Loucy (cell line): ENCODE results near the gene MARK4.

Experiments
- H2AFZ ChIP-seq: fragments of 200-600 bp; sonication (generic); 2 replicates; pipeline ENCODE4 v1.6.0; 2016; ENCODE audit warnings: antibody characterized with exemption, mild to moderate bottlenecking, low read length, moderate library complexity
- H3F3A ChIP-seq: fragments of 200-600 bp; 2 replicates; pipeline ENCODE4 v1.6.0; 2016; ENCODE audit warnings: antibody characterized with exemption, low read depth, mild to moderate bottlenecking
- H3K27me3 ChIP-seq: fragments of 200-600 bp; sonication (generic); 2 replicates; pipeline ENCODE4 v1.6.1; 2014; ENCODE audit warnings: low read length, mild to moderate bottlenecking; ENCODE audit not compliant: insufficient read depth, poor library complexity, severe bottlenecking
- H3K36me3 ChIP-seq: fragments of 200-600 bp; sonication (generic); 2 replicates; pipeline ENCODE4 v1.6.1; 2016; ENCODE audit warnings: low read length; ENCODE audit not compliant: insufficient read depth
- H3K4me1 ChIP-seq: fragments of 200-600 bp; sonication (generic); 2 replicates; pipeline ENCODE4 v1.5.1; 2014; ENCODE audit warnings: low read length, mild to moderate bottlenecking; ENCODE audit not compliant: insufficient read depth, poor library complexity, severe bottlenecking
- H3K4me2 ChIP-seq: fragments of 200-600 bp; sonication (generic); 2 replicates; pipeline ENCODE4 v1.6.0; 2014; ENCODE audit warnings: antibody characterized with exemption, low read length, low read depth, mild to moderate bottlenecking; ENCODE audit not compliant: poor library complexity, severe bottlenecking
- H3K4me3 ChIP-seq: fragments of 200-600 bp; sonication (generic); 2 replicates; pipeline ENCODE4 v1.5.1; 2014; ENCODE audit warnings: low read length, mild to moderate bottlenecking, mixed read lengths; ENCODE audit not compliant: poor library complexity, severe bottlenecking
- H3K79me2 ChIP-seq: fragments of 200-600 bp; sonication (generic); 2 replicates; pipeline ENCODE4 v1.6.1; 2014; ENCODE audit warnings: low read length; ENCODE audit not compliant: insufficient read depth
- H3K9ac ChIP-seq: fragments of 200-600 bp; sonication (generic); 2 replicates; pipeline ENCODE4 v1.6.0; 2014; ENCODE audit warnings: mild to moderate bottlenecking, low read depth, low read length, moderate library complexity; ENCODE audit not compliant: poor library complexity, severe bottlenecking
- H3K9me2 ChIP-seq: fragments of 200-600 bp; sonication (generic); replicated peaks from 2 replicates; pipeline ENCODE4 v1.6.1; 2016; ENCODE audit warnings: low read depth, low read length, mixed read lengths
- H3K9me3 ChIP-seq: fragments of 200-600 bp; sonication (generic); 2 replicates; pipeline ENCODE4 v1.6.1; 2014; ENCODE audit warnings: mild to moderate bottlenecking, antibody characterized with exemption, low read length, low read depth; ENCODE audit not compliant: insufficient read depth
- H4K20me1 ChIP-seq: fragments of 200-600 bp; sonication (generic); 2 replicates; pipeline ENCODE4 v1.6.0; 2014; ENCODE audit warnings: antibody characterized with exemption, low read length, mild to moderate bottlenecking; ENCODE audit not compliant: insufficient read depth, poor library complexity, severe bottlenecking
- CTCF ChIP-seq: fragments of 200-600 bp; sonication (generic); conservative IDR thresholded peaks from 2 replicates; pipeline ENCODE4 v1.5.1; 2014; ENCODE audit warnings: mild to moderate bottlenecking, antibody characterized with exemption, low read length
- EZH2phosphoT487 ChIP-seq: fragments of 200-600 bp; IDR thresholded peaks from 2 replicates; pipeline ENCODE4 v1.6.1; 2018; ENCODE audit warnings: antibody characterized with exemption, mild to moderate bottlenecking, moderate library complexity, borderline replicate concordance

Gene MARK4

DNA sequence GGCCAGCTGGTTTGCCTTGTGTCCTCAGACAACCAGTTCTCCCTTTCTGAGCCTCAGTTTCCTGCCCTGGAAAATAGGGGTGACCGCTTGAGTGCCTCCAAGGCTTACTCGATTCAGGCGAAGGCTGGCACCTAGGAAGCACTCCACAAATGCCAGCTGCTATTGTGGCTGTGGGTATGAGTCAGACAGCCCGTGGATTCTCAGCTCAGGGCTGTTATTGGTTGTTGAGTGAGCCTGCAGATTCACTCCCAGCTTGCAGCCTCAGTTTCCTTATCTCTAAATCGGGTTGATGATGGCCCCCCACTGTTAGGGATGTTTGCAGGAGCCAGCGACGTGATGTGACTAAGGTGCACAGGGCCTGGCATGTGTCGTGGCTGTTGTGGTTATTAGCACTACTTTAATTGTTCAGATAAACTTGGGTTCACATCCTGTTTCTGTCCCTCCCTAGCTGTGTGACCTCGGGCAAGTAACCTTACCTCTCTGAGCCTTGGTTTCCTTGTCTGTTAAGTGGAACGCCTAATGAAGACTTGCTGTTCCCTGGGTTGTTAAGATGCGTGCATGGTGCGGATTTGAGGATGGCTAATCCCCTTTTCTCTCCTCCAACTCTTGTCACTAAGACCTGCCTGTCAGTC lies 2.4 kb downstream of the MARK4 start:
- Histone ChIP-seq H3K9me2 (no peaks in the 10 kb centered on the region), H3K4me2 (peak overlapping the region; percentile 96), H3K4me1 (peaks cover 47% of the 10 kb centered on the region), H3K9me3 (no peaks in the 10 kb centered on the region), H3F3A (no peaks in the 10 kb centered on the region), H3K9ac (peak overlapping the region; percentile 92), H3K36me3 (no peaks in the 10 kb centered on the region), H3K27me3 (peaks cover 4% of the 10 kb centered on the region), H3K4me3 (peak overlapping the region; percentile 99), H4K20me1 (peaks cover 48% of the 10 kb centered on the region), H2AFZ (no peak overlapping the region), H3K79me2 (peaks cover 59% of the 10 kb centered on the region)
- no peak for TF ChIP-seq CTCF
- TF ChIP-seq EZH2phosphoT487 = no peak

DNA sequence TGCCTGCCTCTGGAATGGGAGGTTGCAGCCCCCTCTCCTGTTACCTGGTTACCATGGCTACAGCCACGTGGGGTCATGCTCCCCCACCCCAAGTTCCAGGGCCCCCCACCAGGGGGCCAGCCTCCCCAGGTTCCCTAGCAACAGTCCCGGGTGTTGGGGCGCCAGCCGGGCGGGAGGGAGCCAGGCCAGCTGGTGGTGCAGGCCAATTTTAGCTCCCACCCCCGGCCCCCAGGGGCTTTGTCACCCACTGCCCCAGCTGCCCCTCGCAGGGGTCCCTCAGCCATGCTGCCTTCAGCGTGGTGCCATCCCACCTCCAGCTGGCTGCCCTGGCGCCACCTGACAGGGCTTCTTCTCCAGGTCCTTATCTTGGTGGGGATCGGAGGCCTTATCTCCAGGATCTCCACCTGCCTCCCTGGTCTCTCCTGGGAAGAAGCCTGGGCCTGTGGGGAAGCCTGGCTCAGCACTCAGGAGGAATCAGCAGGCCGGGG lies 3.0 kb downstream of the MARK4 start:
- H3K36me3 ChIP-seq = no peaks in the 10 kb centered on the region; the same call in 1 of the 2 replicates
- no peaks in the 10 kb centered on the region for H3K9me3 ChIP-seq
- H3K9ac ChIP-seq = no peak overlapping the region
- no peak overlapping the region for H2AFZ ChIP-seq
- peak overlapping the region; percentile 96 for H3K4me2 ChIP-seq
- H3K4me3 ChIP-seq = peak overlapping the region; percentile 99
- peaks cover 47% of the 10 kb centered on the region for H3K4me1 ChIP-seq
- no peaks in the 10 kb centered on the region for H3K9me2 ChIP-seq
- peaks cover 63% of the 10 kb centered on the region for H3K79me2 ChIP-seq
- TF ChIP-seq EZH2phosphoT487 = no peak
- TF ChIP-seq CTCF = peak; percentile 31; the same call in 1 of the 2 replicates
- H3F3A ChIP-seq = no peaks in the 10 kb centered on the region
- peaks cover 4% of the 10 kb centered on the region for H3K27me3 ChIP-seq
- peaks cover 48% of the 10 kb centered on the region for H4K20me1 ChIP-seq

GRCh38 chr19:45255611-45256157 lies 4.6 kb downstream of the MARK4 start:
- Histone ChIP-seq H3K79me2 (peaks cover 65% of the 10 kb centered on the region), H3K9ac (no peak overlapping the region), H3K9me2 (no peaks in the 10 kb centered on the region), H3F3A (no peaks in the 10 kb centered on the region), H3K9me3 (no peaks in the 10 kb centered on the region), H3K4me2 (peak overlapping the region; percentile 22), H3K4me1 (peaks cover 40% of the 10 kb centered on the region), H4K20me1 (peaks cover 48% of the 10 kb centered on the region), H2AFZ (no peak overlapping the region), H3K4me3 (no peak overlapping the region), H3K36me3 (no peaks in the 10 kb centered on the region; the same call in 1 of the 2 replicates), H3K27me3 (peaks cover 2% of the 10 kb centered on the region)
- TF ChIP-seq CTCF = no peak
- no peak for TF ChIP-seq EZH2phosphoT487
